SU-DHL-6 (cell line): ENCODE results near the gene VPS11.

ENCODE experiments used
- EZH2phosphoT487 ChIP-seq: fragments of 200-600 bp; sonication (generic), shearing (Covaris generic); conservative IDR thresholded peaks from 2 replicates; pipeline ENCODE4 v1.6.1; 2018; ENCODE audit warnings: mild to moderate bottlenecking, antibody characterized with exemption, low read length, moderate library complexity, mixed read lengths
- TF ChIP-seq, protein P1 (sequence below): fragments of 200-600 bp; sonication (generic); IDR thresholded peaks from one replicate; pipeline ENCODE4 v1.5.1; 2017; ENCODE audit warnings: antibody characterized with exemption, mild to moderate bottlenecking, low read length, moderate library complexity; ENCODE audit not compliant: insufficient read depth, poor library complexity, severe bottlenecking

DNA sequence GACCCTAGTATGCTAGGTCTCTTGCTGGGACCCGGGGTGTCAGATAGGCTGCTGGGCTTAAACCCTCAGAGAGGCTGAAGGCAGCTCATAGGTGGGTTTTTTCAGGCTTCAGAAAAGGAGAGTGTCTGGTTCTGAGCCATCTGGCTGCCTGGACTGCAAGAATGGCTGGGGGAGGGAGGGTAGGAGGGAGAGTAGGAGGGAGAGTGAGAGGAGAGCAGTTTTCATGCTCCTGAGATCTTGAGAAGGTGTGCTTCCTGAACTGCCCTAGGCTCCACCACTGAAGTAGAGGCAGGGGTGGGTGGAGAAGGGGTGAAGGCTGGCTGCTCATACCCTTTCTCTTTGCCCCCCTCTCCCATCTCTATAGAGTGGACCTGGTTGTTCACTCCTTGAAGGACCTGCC, 21.7 kb downstream of the VPS11 start:
- TF ChIP-seq, protein P1, sequence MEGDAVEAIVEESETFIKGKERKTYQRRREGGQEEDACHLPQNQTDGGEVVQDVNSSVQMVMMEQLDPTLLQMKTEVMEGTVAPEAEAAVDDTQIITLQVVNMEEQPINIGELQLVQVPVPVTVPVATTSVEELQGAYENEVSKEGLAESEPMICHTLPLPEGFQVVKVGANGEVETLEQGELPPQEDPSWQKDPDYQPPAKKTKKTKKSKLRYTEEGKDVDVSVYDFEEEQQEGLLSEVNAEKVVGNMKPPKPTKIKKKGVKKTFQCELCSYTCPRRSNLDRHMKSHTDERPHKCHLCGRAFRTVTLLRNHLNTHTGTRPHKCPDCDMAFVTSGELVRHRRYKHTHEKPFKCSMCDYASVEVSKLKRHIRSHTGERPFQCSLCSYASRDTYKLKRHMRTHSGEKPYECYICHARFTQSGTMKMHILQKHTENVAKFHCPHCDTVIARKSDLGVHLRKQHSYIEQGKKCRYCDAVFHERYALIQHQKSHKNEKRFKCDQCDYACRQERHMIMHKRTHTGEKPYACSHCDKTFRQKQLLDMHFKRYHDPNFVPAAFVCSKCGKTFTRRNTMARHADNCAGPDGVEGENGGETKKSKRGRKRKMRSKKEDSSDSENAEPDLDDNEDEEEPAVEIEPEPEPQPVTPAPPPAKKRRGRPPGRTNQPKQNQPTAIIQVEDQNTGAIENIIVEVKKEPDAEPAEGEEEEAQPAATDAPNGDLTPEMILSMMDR: no peak
- TF ChIP-seq EZH2phosphoT487: no peak
